HepG2 (cell line): ENCODE measurements around the gene ANKS1A. TPM values are rescaled to one million over a fixed set of nuclear protein-coding genes. Genes with fewer than 3 reads are reported as not detected.

Experiments
- ATAC-seq: fragments of 200-7000 bp; cut with Tn5 transposase; 3 replicates; pipeline ENCODE4 v1.9.1; 2020; ENCODE audit warnings: mild to moderate bottlenecking, moderate library complexity
- BruUV-seq: library from RNA; stranded (reverse); fragments of 400-500 nt; replicated peaks from 2 replicates; lab custom pipeline; 2021; lab: Mats Ljungman, UMichigan
- CTCF ChIA-PET: fragments of 300-600 bp; formaldehyde crosslinking; extraction: SDS; loops from one replicate; lab custom pipeline; 2021; ENCODE audit warnings: low total read pairs, inconsistent platforms, low intra/inter-chr PET ratio; lab: Yijun Ruan, JAX
- POLR2A ChIA-PET: fragments of 350-600 bp; sonication (Branson Sonifier 250); formaldehyde crosslinking; loops from one replicate; lab custom pipeline; 2020; ENCODE audit warnings: antibody characterized with exemption, inconsistent platforms; lab: Yijun Ruan, JAX
- DNase-seq: peaks from one replicate; pipeline ENCODE4 v3.0.0-alpha.2; 2015; ENCODE audit warnings: low spot score
- FAIRE-seq: peaks from 3 replicates; lab custom pipeline; 2011; peaks lifted over from hg19 to GRCh38; lab: Jason Lieb, UNC
- H2AFZ ChIP-seq: one replicate; pipeline ENCODE4 v1.6.1; 2011; ENCODE audit warnings: low read length, inconsistent platforms
- H3K27ac ChIP-seq: fragments of 300-600 bp; 3 replicates; pipeline ENCODE4 v1.8.0; 2011; ENCODE audit warnings: mixed run types, mild to moderate bottlenecking, mixed read lengths, low read length, inconsistent platforms; ENCODE audit not compliant: insufficient read depth; ENCODE audit errors: extremely low read length
- H3K27me3 ChIP-seq, 2 experiments: fragments of 200-600 bp in 1 of 2; 2 replicates in 1 of 2; 3 replicates in 1 of 2; pipeline versions ENCODE4 v1.6.0 to v1.8.0; 2011; ENCODE audit warnings: low read length in 2 of 2, mild to moderate bottlenecking in 2 of 2, moderate library complexity in 2 of 2, inconsistent platforms in 1 of 2; ENCODE audit not compliant: insufficient read depth in 2 of 2, control insufficient read depth in 1 of 2
- H3K36me3 ChIP-seq, 2 experiments: fragments of 200-600 bp in 1 of 2; replicated peaks in 1 of 2; 2 replicates in 1 of 2; 3 replicates in 1 of 2; pipeline versions ENCODE4 v1.5.1 to v1.8.0; 2011; ENCODE audit warnings: low read length in 2 of 2, inconsistent platforms in 1 of 2; ENCODE audit not compliant: insufficient read depth in 2 of 2, control insufficient read depth in 1 of 2
- H3K4me1 ChIP-seq: 2 replicates; pipeline ENCODE4 v1.5.1; 2012; ENCODE audit warnings: low read length, inconsistent platforms; ENCODE audit not compliant: insufficient read depth
- H3K4me2 ChIP-seq: 2 replicates; pipeline ENCODE4 v1.6.0; 2011; ENCODE audit warnings: low read depth, low read length, inconsistent platforms
- H3K4me3 ChIP-seq, 3 experiments: fragments of 200-600 bp in 1 of 3; sonication (generic), shearing (Covaris generic) in 1 of 3; replicated peaks in 1 of 3; 2 replicates each; pipeline ENCODE4 v1.5.1; 2011 to 2016; ENCODE audit warnings: low read length in 3 of 3, inconsistent platforms in 2 of 3, low read depth in 2 of 3, mild to moderate bottlenecking in 2 of 3, control low read depth in 1 of 3, mixed read lengths in 1 of 3; ENCODE audit not compliant: insufficient read depth in 1 of 3
- H3K79me2 ChIP-seq: one replicate; pipeline ENCODE4 v1.6.1; 2011; ENCODE audit warnings: low read length, inconsistent platforms; ENCODE audit not compliant: insufficient read depth
- H3K9ac ChIP-seq: 2 replicates; pipeline ENCODE4 v1.6.0; 2011; ENCODE audit warnings: mild to moderate bottlenecking, low read depth, low read length, inconsistent platforms; ENCODE audit not compliant: insufficient read depth
- H3K9me3 ChIP-seq: 2 replicates; pipeline ENCODE4 v1.5.1; 2012; ENCODE audit warnings: mild to moderate bottlenecking, low read length
- H4K20me1 ChIP-seq: 2 replicates; pipeline ENCODE4 v1.6.0; 2011; ENCODE audit warnings: inconsistent platforms, mild to moderate bottlenecking, low read length, moderate library complexity; ENCODE audit not compliant: insufficient read depth
- BCL3 ChIP-seq: sonication (generic); formaldehyde crosslinking; IDR thresholded peaks from 2 replicates; pipeline ENCODE4 v1.5.1; 2020; ENCODE audit warnings: mild to moderate bottlenecking, missing genetic modification reagents, moderate library complexity
- DMAP1 ChIP-seq: IDR thresholded peaks from 2 replicates; pipeline ENCODE4 v1.6.1; 2016
- E2F2 ChIP-seq: sonication (generic); formaldehyde crosslinking; IDR thresholded peaks from 2 replicates; pipeline ENCODE4 v1.4.0; 2020; ENCODE audit warnings: missing genetic modification reagents, borderline replicate concordance
- HOXA5 ChIP-seq: sonication (generic); formaldehyde crosslinking; IDR thresholded peaks from 2 replicates; pipeline ENCODE4 v1.4.0; 2020; ENCODE audit warnings: missing genetic modification reagents
- MYPOP ChIP-seq: sonication (generic); formaldehyde crosslinking; IDR thresholded peaks from 2 replicates; pipeline ENCODE4 v1.8.1; 2023; ENCODE audit warnings: mild to moderate bottlenecking, moderate library complexity, missing genetic modification reagents
- PITX1 ChIP-seq: sonication (generic); formaldehyde crosslinking; IDR thresholded peaks from 2 replicates; pipeline ENCODE4 v1.5.1; 2020; ENCODE audit warnings: mild to moderate bottlenecking, missing genetic modification reagents
- SKI ChIP-seq: fragments of 450-650 bp; IDR thresholded peaks from one replicate; pipeline ENCODE4 v1.6.1; 2018; ENCODE audit warnings: mild to moderate bottlenecking; ENCODE audit not compliant: partially characterized antibody
- SP1 ChIP-seq, 2 experiments: fragments of 450-650 bp in 1 of 2; sonication (generic) in 1 of 2; formaldehyde crosslinking in 1 of 2; IDR thresholded peaks; 2 replicates each; pipeline versions ENCODE4 v1.4.0 to v1.6.1; 2016 to 2020; ENCODE audit warnings: missing genetic modification reagents in 1 of 2
- ZBTB7B ChIP-seq: sonication (generic); formaldehyde crosslinking; IDR thresholded peaks from 2 replicates; pipeline ENCODE4 v1.4.0; 2020; ENCODE audit warnings: missing genetic modification reagents
- ZNF740 ChIP-seq: sonication (generic); formaldehyde crosslinking; IDR thresholded peaks from 2 replicates; pipeline ENCODE4 v1.4.0; 2020; ENCODE audit warnings: missing genetic modification reagents
- ZXDC ChIP-seq: sonication (generic); formaldehyde crosslinking; IDR thresholded peaks from 2 replicates; pipeline ENCODE4 v1.5.0; 2020; ENCODE audit warnings: mild to moderate bottlenecking, missing genetic modification reagents
- WGBS: methylation state at CpG from one replicate; pipeline ENCODE4 v1.1.6; 2017; ENCODE audit warnings: low lambda C conversion rate; 5-methylcytosine and 5-hydroxymethylcytosine counted together
- in situ Hi-C: cut with HindIII; loops from 2 replicates; pipeline ENCODE4 v1.10.0; 2017; ENCODE audit warnings: low pct_unique_long_range_greater_than_20kb; ENCODE audit not compliant: extremely low pct_ligation_motif_present
- intact Hi-C: fragments of 100-400 bp; cut with micrococcal nuclease; formaldehyde crosslinking; loops from one replicate; pipeline ENCODE4 v1.10.0; 2022; ENCODE audit not compliant: unreplicated experiment
- polyA plus RNA-seq, 8 experiments: library from polyadenylated mRNA; depleted of rRNA in 3 of 8; stranded (reverse) in 7 of 8; unstranded in 1 of 8; fragments of >200 nt; fragmentation: Illumina TruSeq in 4 of 8; extraction: Trizol in 4 of 8; gene quantifications; 2 replicates each; pipeline versions ENCODE4 v1.2.1 to v1.2.3, GENCODE V29; 2011 to 2016; ENCODE audit warnings: low read depth in 4 of 8, missing spikeins in 1 of 8, mixed read lengths in 1 of 8; ENCODE audit not compliant: insufficient read depth in 1 of 8
- total RNA-seq, 5 experiments: library from RNA; depleted of rRNA; stranded (reverse); fragments of >200 nt; fragmentation: Illumina TruSeq; extraction: Trizol; gene quantifications; 2 replicates each; pipeline ENCODE4 v1.2.3, GENCODE V29; 2016; ENCODE audit warnings: low read depth in 1 of 5

ANKS1A gene
- total and polyA plus RNA-seq, 2 of the 13 experiments (the other 11 are each of a cell fraction or from before 2014, with no cell fraction given): 7.2 to 15.1 TPM

- FAIRE-seq (no peak), DNase-seq (no peak), ATAC-seq (no peak)
- CTCF ChIA-PET: no interaction called here
- 95% methylated on average over 1 of the region's 1 CpG for WGBS
- in situ Hi-C loops (no loop called here), intact Hi-C loops (no loop called here)
- H3K79me2 ChIP-seq: no peaks in the 10 kb centered on the region
- POLR2A ChIA-PET: no interaction called here
- no peak overlapping the region for H2AFZ ChIP-seq
- H3K27ac ChIP-seq: no peak overlapping the region
- no TSS peak for BruUV-seq
- no peak overlapping the region for H3K4me3 ChIP-seq
- H3K36me3 ChIP-seq: peaks cover 7 to 35% of the 10 kb centered on the region in 2 experiments; a peak in 4 of 5 replicates
- H4K20me1 ChIP-seq: no peaks in the 10 kb centered on the region
- H3K9me3 ChIP-seq: no peaks in the 10 kb centered on the region
- H3K4me1 ChIP-seq: peaks cover 13% of the 10 kb centered on the region
- H3K9ac ChIP-seq: no peak overlapping the region
- no peak overlapping the region for H3K4me2 ChIP-seq
- no peaks in the 10 kb centered on the region for H3K27me3 ChIP-seq
- TF ChIP-seq MYPOP (CRISPR knock-in tag): no peak
- TF ChIP-seq E2F2 (CRISPR knock-in tag): no peak
- no peak for TF ChIP-seq ZNF740 (CRISPR knock-in tag)
- TF ChIP-seq DMAP1 (CRISPR knock-in tag): no peak
- no peak for TF ChIP-seq HOXA5 (CRISPR knock-in tag)
- no peak for TF ChIP-seq ZXDC (CRISPR knock-in tag)
- no peak for TF ChIP-seq BCL3 (CRISPR knock-in tag)
- no peak for TF ChIP-seq SP1 (IDR thresholded peaks at IDR 0.05)
- TF ChIP-seq SP1 (CRISPR knock-in tag; IDR thresholded peaks at IDR 0.05): no peak
- TF ChIP-seq ZBTB7B (CRISPR knock-in tag): no peak
- TF ChIP-seq PITX1: no peak
- no peak for TF ChIP-seq SKI
Observed at GRCh38 chr6:35054743-35055130, 165.7 kb downstream of the ANKS1A start.
